WTC11 (cell line): ENCODE results near the gene PHF5A.

ENCODE experiments used
- RELA ChIP-seq: sonication (generic); formaldehyde crosslinking; IDR thresholded peaks from 2 replicates; pipeline ENCODE4 v1.8.1; 2022; ENCODE audit warnings: missing genetic modification reagents, mild to moderate bottlenecking, borderline replicate concordance
- TF ChIP-seq, protein P1 (sequence below): fragments of 200-600 bp; IDR thresholded peaks from 2 replicates; pipeline ENCODE4 v1.8.0; 2022; ENCODE audit warnings: antibody characterized with exemption
- TF ChIP-seq, protein P2 (sequence below): sonication (generic); formaldehyde crosslinking; conservative IDR thresholded peaks from 2 replicates; pipeline ENCODE4 v1.8.1; 2022; ENCODE audit warnings: mild to moderate bottlenecking, missing genetic modification reagents
- TF ChIP-seq, protein P3 (sequence below): sonication (generic); formaldehyde crosslinking; IDR thresholded peaks from 2 replicates; pipeline ENCODE4 v1.8.1; 2022; ENCODE audit warnings: low read depth, missing genetic modification reagents, borderline replicate concordance

DNA sequence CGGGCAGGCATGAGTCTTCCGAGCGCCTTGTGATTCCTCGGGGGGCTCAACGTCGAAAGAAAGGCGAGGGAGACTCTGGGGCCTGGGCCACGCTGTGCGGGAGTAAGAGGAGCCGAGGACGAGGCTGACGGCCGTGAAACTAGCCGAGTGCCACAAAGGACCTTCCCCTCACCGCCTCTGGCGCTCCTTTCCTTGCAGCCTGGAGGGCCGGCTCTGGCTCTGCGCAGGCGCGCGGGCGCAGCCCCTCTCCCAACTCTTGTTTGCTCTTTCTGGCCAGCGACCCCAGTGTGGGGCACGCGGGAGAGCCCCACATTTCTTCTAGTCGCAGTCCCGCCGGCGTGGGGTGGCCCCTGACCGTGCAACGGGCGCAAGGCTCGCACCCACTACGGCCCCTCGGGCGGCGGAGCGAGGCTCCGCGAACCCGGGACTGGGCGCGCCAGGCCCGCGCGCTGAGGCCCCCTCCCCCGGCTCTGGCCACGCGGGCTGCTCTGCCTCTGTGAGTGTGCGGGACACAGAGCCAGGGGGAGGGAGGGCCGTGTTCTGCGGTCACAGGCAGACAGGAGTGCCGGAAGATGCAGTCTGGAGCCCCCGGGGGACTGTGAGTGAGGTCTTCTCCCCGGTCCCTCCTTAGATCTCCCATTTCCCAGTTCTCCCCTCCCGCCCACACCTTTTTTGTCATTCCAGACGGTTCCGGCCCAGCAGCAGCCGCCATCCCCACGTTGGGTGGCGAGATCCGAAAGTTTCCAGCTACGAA lies 20.9 kb downstream of the PHF5A start:
- TF ChIP-seq, protein P1, sequence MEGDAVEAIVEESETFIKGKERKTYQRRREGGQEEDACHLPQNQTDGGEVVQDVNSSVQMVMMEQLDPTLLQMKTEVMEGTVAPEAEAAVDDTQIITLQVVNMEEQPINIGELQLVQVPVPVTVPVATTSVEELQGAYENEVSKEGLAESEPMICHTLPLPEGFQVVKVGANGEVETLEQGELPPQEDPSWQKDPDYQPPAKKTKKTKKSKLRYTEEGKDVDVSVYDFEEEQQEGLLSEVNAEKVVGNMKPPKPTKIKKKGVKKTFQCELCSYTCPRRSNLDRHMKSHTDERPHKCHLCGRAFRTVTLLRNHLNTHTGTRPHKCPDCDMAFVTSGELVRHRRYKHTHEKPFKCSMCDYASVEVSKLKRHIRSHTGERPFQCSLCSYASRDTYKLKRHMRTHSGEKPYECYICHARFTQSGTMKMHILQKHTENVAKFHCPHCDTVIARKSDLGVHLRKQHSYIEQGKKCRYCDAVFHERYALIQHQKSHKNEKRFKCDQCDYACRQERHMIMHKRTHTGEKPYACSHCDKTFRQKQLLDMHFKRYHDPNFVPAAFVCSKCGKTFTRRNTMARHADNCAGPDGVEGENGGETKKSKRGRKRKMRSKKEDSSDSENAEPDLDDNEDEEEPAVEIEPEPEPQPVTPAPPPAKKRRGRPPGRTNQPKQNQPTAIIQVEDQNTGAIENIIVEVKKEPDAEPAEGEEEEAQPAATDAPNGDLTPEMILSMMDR: no peak
- TF ChIP-seq, protein P2, sequence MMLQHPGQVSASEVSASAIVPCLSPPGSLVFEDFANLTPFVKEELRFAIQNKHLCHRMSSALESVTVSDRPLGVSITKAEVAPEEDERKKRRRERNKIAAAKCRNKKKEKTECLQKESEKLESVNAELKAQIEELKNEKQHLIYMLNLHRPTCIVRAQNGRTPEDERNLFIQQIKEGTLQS (CRISPR knock-in tag): 0 out of 2 replicates have a peak, but pooled peaks have one; percentile 7
- TF ChIP-seq, protein P3, sequence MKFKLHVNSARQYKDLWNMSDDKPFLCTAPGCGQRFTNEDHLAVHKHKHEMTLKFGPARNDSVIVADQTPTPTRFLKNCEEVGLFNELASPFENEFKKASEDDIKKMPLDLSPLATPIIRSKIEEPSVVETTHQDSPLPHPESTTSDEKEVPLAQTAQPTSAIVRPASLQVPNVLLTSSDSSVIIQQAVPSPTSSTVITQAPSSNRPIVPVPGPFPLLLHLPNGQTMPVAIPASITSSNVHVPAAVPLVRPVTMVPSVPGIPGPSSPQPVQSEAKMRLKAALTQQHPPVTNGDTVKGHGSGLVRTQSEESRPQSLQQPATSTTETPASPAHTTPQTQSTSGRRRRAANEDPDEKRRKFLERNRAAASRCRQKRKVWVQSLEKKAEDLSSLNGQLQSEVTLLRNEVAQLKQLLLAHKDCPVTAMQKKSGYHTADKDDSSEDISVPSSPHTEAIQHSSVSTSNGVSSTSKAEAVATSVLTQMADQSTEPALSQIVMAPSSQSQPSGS: no peak; the same call in 1 of the 2 replicates
- TF ChIP-seq RELA (CRISPR knock-in tag): no peak
